Left colon (tissue), 2 donors: Measurements from ENCODE around the gene MTM1. TPM values are rescaled to one million over a fixed set of nuclear protein-coding genes. Genes with fewer than 3 reads are reported as not detected.
A peak's percentile ranks its signal among the peaks of the same experiment; 100 is the strongest.

Source experiments
- ATAC-seq: fragments of 200-7000 bp; cut with Tn5 transposase; one replicate; pipeline ENCODE4 v1.9.1; 2020; ENCODE audit warnings: mild to moderate bottlenecking, moderate library complexity
- DNase-seq, 2 donors: peaks; one replicate each; pipeline ENCODE4 v3.0.0-alpha.2; 2020
- intact Hi-C, 2 donors: fragments of 100-400 bp; cut with DNase I in 1 of 2; cut with micrococcal nuclease in 1 of 2; formaldehyde crosslinking; loops; one replicate each; pipeline versions ENCODE4 v1.11.2 to v1.14.0; 2022; cut with DNase I, micrococcal nuclease
- long read RNA-seq: library from polyadenylated mRNA; unstranded; transcript quantifications from one replicate; pipeline ENCODE4 v2.0.0, GENCODE V29; 2021
- total RNA-seq, 2 donors: library from RNA; stranded (reverse); fragmentation: NEBNext Ultra II Directional; extraction: Animal tissue kit (Norgen Biotek cat#: 25700); gene quantifications; one replicate each; pipeline ENCODE4 v1.2.1, GENCODE V29; 2021
- donor health status: DM: no; HTN: no; CAD: no.
- donor health status: DM: yes; HTN: yes; CAD: no.

Gene MTM1
- total RNA-seq = 10 to 100 TPM; 51.8 to 66.6 TPM
- long read RNA-seq, transcript MTM1-203 (15 exons, 3,593 nt) = major isoform, 93 of 172 reads
- long read RNA-seq, partial matches to known transcripts = 38 of 172 reads
- long read RNA-seq, other reads (novel, unspliced or antisense) = 41 of 172 reads

- peak; percentile 92 to 96 for DNase-seq
- intact Hi-C loops = no loop called here
- peak; percentile 82 for ATAC-seq
Observed at GRCh38 chrX:150568320-150569154, at the start of gene MTM1. TSS of gene MTM1 (plus strand) at chrX:150568621. CDS start at chrX:150592615, 23,994 bp downstream.

- intact Hi-C loops = no loop called here
- no peak for ATAC-seq
- no peak for DNase-seq
Observed at GRCh38 chrX:150522494-150522893, 45.9 kb upstream of the MTM1 start.

GRCh38 chrX:150525061-150525919 lies 43.1 kb upstream of the MTM1 start:
- ATAC-seq (no peak), DNase-seq (no peak)
- intact Hi-C loops = no loop called here

- ATAC-seq (no peak), DNase-seq (no peak)
- intact Hi-C loops = no loop called here
Observed at GRCh38 chrX:150526692-150527091, 41.7 kb upstream of the MTM1 start.

GRCh38 chrX:150527108-150527507 lies 41.3 kb upstream of the MTM1 start:
- DNase-seq (no peak), ATAC-seq (no peak)
- intact Hi-C loops = no loop called here

- ATAC-seq = no peak
- intact Hi-C loops = no loop called here
Observed at GRCh38 chrX:150529587-150529986, 38.8 kb upstream of the MTM1 start.

GRCh38 chrX:150530821-150531220 lies 37.6 kb upstream of the MTM1 start:
- ATAC-seq = no peak
- DNase-seq = no peak
- intact Hi-C loops = no loop called here

More at GRCh38 chrX:150529587-150529986, 38.8 kb upstream of the MTM1 start:
- no peak for DNase-seq

GRCh38 chrX:150531467-150531866 lies 37.0 kb upstream of the MTM1 start:
- intact Hi-C loops = no loop called here
- ATAC-seq (no peak), DNase-seq (no peak)

- intact Hi-C loops = no loop called here
- DNase-seq (no peak), ATAC-seq (no peak)
Observed at GRCh38 chrX:150533863-150534262, 34.6 kb upstream of the MTM1 start.

- intact Hi-C loops = no loop called here
Observed at GRCh38 chrX:150536455-150537116, 31.8 kb upstream of the MTM1 start.

GRCh38 chrX:150537851-150538250 lies 30.6 kb upstream of the MTM1 start:
- ATAC-seq (no peak), DNase-seq (no peak)
- intact Hi-C loops = no loop called here

More at GRCh38 chrX:150536455-150537116, 31.8 kb upstream of the MTM1 start:
- peak; percentile 40 for ATAC-seq
- DNase-seq = no peak

GRCh38 chrX:150540965-150541364 lies 27.5 kb upstream of the MTM1 start:
- DNase-seq (no peak), ATAC-seq (no peak)
- intact Hi-C loops = no loop called here

- DNase-seq (no peak), ATAC-seq (no peak)
- intact Hi-C loops = no loop called here
Observed at GRCh38 chrX:150542846-150543229, 25.6 kb upstream of the MTM1 start.

GRCh38 chrX:150543230-150544155 lies 24.9 kb upstream of the MTM1 start:
- ATAC-seq (no peak), DNase-seq (no peak)
- intact Hi-C loops = no loop called here

GRCh38 chrX:150544222-150544787 lies 24.1 kb upstream of the MTM1 start:
- peak in 1 of 2 donors; percentile 34 for DNase-seq
- peak; percentile 61 for ATAC-seq
- intact Hi-C loops = no loop called here

- ATAC-seq (no peak), DNase-seq (no peak)
- intact Hi-C loops = no loop called here
Observed at GRCh38 chrX:150544835-150545770, 23.3 kb upstream of the MTM1 start.

GRCh38 chrX:150546711-150547153 lies 21.7 kb upstream of the MTM1 start:
- intact Hi-C loops = no loop called here
- ATAC-seq (no peak), DNase-seq (no peak)
